Activated naive CD8-positive, alpha-beta T cell treated with anti-CD3 and anti-CD28 coated beads, Interleukin-2, amount 50 U/mL, for 24 hours (primary cell): Measurements from ENCODE around the gene NEK1.

Source experiments
- ATAC-seq: fragments of 150-1000 bp; cut with Tn5 transposase; one replicate; pipeline ENCODE4 v1.10.0; 2021
- DNase-seq: peaks from one replicate; pipeline ENCODE4 v3.0.0; 2021
- H3K27ac Mint-ChIP-seq: one replicate; pipeline ENCODE4 v1.8.0; 2021; ENCODE audit warnings: mild to moderate bottlenecking, mixed read lengths
- H3K27me3 Mint-ChIP-seq: one replicate; pipeline ENCODE4 v1.8.0; 2021; ENCODE audit warnings: mixed read lengths
- H3K36me3 Mint-ChIP-seq: one replicate; pipeline ENCODE4 v1.8.0; 2021; ENCODE audit warnings: low read depth, mixed read lengths
- H3K4me1 Mint-ChIP-seq: one replicate; pipeline ENCODE4 v1.8.0; 2021; ENCODE audit warnings: mixed read lengths
- H3K4me3 Mint-ChIP-seq: one replicate; pipeline ENCODE4 v1.8.0; 2021; ENCODE audit warnings: mild to moderate bottlenecking, moderate library complexity, mixed read lengths
- H3K9me3 Mint-ChIP-seq: one replicate; pipeline ENCODE4 v1.8.0; 2021; ENCODE audit warnings: mixed read lengths

Gene NEK1

DNA sequence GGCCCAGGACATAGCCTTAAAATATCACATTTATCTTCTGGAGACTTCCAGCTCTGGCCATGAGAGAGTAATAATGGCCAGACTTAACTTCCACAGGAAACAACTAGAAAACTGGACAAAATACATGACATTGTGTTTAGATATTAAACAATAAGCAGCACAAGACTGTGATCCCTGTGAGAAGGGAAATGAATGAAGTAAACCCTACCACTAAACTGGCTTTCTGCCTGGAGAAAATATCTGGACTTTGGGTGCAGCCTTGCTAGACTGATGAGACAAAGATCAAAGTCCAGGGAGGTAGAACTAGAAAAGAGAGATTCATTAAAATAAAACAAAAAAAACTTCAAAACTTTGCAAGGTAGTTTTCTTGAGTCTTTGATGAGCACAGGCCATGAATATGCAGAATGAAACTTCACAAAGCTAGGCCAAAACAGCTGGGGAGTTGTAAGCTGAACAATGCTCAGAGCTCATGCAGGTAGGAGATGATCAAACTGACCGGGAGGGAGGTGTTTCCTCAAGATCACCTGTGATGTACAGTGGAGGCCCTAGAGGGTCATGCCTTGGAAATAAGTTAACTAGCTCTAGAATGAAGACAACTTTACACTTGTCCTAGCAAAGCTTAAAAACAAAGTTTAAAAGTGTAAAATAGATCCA, 194.6 kb downstream of the NEK1 start:
- ATAC-seq: no peak
- Mint-ChIP-seq H3K27me3 (no peaks in the 10 kb centered on the region), H3K9me3 (no peaks in the 10 kb centered on the region), H3K4me3 (no peak overlapping the region), H3K4me1 (peaks cover 22% of the 10 kb centered on the region), H3K36me3 (peaks cover 7% of the 10 kb centered on the region), H3K27ac (peak overlapping the region; percentile 65)
- DNase-seq: no peak

DNA sequence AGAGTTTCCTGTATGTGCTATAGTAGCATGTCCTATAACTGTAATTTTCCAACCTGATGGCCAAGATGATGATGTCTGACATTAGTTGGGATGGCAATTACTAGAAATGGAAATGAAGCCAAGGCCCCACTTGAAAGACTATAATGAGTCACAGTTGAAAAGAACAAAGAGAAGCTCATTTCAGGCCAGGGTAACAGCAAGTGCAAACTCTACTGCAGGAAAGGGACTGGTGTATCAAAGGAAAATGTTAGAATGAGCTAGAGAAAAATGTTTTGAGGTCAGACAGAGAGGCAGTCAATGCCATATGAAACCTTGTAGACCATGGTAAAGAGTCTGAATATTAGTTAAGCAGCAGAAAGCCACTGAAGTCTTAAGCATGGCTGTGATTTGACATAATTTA, 195.4 kb downstream of the NEK1 start:
- ATAC-seq: peak; percentile 87
- no peaks in the 10 kb centered on the region for H3K9me3 Mint-ChIP-seq
- no peak for DNase-seq
- H3K4me1 Mint-ChIP-seq: peaks cover 28% of the 10 kb centered on the region
- H3K36me3 Mint-ChIP-seq: peaks cover 5% of the 10 kb centered on the region
- no peaks in the 10 kb centered on the region for H3K27me3 Mint-ChIP-seq
- peak overlapping the region; percentile 65 for H3K27ac Mint-ChIP-seq
- no peak overlapping the region for H3K4me3 Mint-ChIP-seq

DNA sequence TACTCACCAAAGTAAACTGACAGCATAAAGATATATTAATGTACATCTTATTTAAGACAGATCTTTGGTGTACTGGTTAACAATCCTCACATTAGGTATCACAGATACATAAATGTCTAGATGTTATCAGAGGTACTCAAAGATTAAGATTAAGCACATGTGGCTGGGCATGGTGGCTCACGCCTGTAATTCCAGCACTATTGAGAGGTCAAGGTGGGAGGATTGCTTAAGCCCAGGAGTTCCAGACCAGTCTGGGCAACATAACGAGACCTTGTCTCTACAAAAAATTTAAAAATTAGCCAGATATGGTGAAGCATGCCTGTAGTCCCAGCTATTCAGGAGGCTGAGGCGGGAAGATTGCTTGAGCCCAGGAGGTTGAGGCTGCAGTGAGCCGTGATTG, 195.9 kb downstream of the NEK1 start:
- ATAC-seq: no peak
- no peaks in the 10 kb centered on the region for H3K27me3 Mint-ChIP-seq
- H3K4me3 Mint-ChIP-seq: no peak overlapping the region
- H3K27ac Mint-ChIP-seq: no peak overlapping the region
- H3K36me3 Mint-ChIP-seq: peaks cover under 1% of the 10 kb centered on the region
- H3K4me1 Mint-ChIP-seq: peaks cover 32% of the 10 kb centered on the region
- no peak for DNase-seq
- no peaks in the 10 kb centered on the region for H3K9me3 Mint-ChIP-seq

- Mint-ChIP-seq H3K36me3 (no peaks in the 10 kb centered on the region), H3K27me3 (no peaks in the 10 kb centered on the region), H3K27ac (no peak overlapping the region), H3K4me1 (peaks cover 48% of the 10 kb centered on the region), H3K4me3 (no peak overlapping the region), H3K9me3 (no peaks in the 10 kb centered on the region)
- no peak for ATAC-seq
- DNase-seq: no peak
These were observed 197.5 kb downstream of the NEK1 start for GRCh38 chr4:169414913-169415312.

- Mint-ChIP-seq H3K4me1 (peaks cover 38% of the 10 kb centered on the region), H3K27me3 (no peaks in the 10 kb centered on the region), H3K27ac (no peak overlapping the region), H3K9me3 (no peaks in the 10 kb centered on the region), H3K36me3 (no peaks in the 10 kb centered on the region), H3K4me3 (no peak overlapping the region)
- ATAC-seq: no peak
- no peak for DNase-seq
These were observed 200.3 kb downstream of the NEK1 start for GRCh38 chr4:169412046-169412445.

DNA sequence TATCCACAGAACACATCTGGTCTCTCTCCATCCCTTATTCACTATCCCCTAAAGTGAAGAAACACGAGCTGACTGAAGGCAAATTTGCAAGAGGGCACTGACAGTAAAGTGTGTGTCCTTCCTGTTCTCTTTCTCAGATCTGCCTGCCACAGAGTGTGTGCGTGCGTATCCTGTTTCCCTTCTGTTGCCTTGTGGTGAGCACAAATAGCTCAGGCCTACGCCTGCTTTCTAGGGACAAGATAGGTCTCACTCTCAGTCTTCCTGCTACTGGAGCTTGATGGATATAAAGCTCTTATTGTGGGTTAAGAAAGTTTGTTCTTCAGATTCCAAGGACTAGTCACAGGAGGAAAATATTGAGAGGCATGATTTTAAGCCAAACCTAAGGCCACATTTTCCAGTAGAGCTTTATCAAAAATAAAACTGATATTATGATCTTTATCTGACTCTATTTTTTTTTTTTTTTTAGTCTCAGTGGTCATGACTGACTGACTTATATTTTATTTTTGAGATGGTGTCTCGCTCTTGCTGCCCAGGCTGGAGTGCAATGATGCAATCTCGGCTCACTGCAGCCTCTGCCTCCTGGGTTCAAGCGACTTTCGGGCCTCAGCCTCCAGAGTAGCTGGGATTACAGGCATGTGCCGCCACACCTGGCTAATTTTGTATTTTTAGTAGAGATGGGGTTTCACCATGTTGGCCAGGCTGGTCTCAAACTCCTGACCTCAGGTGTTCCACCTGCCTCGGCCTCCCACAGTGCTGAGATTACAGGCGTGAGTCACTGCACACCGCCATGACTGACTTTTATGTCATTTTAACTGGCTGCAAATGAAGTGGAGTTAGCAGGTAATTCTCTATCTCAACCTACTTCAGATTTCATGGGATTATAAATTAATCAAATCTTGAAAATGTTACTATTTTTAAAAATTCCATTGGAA, 201.3 kb downstream of the NEK1 start:
- Mint-ChIP-seq H3K4me1 (peaks cover 29% of the 10 kb centered on the region), H3K27ac (peak overlapping the region; percentile 83), H3K27me3 (no peaks in the 10 kb centered on the region), H3K9me3 (no peaks in the 10 kb centered on the region), H3K36me3 (no peaks in the 10 kb centered on the region), H3K4me3 (peak overlapping the region; percentile 35)
- ATAC-seq (peak; percentile 99), DNase-seq (peak; percentile 43)

GRCh38 chr4:169407217-169407845, 205.1 kb downstream of the NEK1 start:
- no peaks in the 10 kb centered on the region for H3K9me3 Mint-ChIP-seq
- H3K4me3 Mint-ChIP-seq: no peak overlapping the region
- peaks cover 24% of the 10 kb centered on the region for H3K4me1 Mint-ChIP-seq
- ATAC-seq: no peak
- H3K36me3 Mint-ChIP-seq: no peaks in the 10 kb centered on the region
- no peak overlapping the region for H3K27ac Mint-ChIP-seq
- H3K27me3 Mint-ChIP-seq: no peaks in the 10 kb centered on the region
- no peak for DNase-seq

DNA sequence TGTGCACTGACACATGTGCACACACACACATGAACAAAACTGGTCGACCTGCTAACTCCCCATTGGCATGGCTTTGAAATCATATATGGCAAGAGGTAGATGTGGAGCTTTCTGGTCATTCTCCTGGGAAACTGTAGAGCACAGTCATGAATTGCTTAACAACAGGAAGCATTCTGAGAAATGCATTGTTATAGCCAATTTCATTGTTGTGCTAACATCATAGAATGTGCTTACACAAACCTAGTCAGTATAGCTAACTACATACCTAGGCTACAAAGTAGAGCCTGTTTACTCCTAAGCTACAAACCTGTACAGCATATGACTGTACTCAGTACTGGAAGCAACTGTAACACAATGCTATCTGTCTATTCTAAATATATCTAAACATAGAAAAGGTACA, 207.4 kb downstream of the NEK1 start:
- no peak for ATAC-seq
- H3K27me3 Mint-ChIP-seq: no peaks in the 10 kb centered on the region
- H3K4me1 Mint-ChIP-seq: peaks cover 1% of the 10 kb centered on the region
- H3K4me3 Mint-ChIP-seq: no peak overlapping the region
- peaks cover 7% of the 10 kb centered on the region for H3K36me3 Mint-ChIP-seq
- DNase-seq: no peak
- H3K9me3 Mint-ChIP-seq: no peaks in the 10 kb centered on the region
- H3K27ac Mint-ChIP-seq: no peak overlapping the region

- no peak for ATAC-seq
- no peaks in the 10 kb centered on the region for H3K4me1 Mint-ChIP-seq
- H3K27me3 Mint-ChIP-seq: no peaks in the 10 kb centered on the region
- no peak for DNase-seq
- H3K36me3 Mint-ChIP-seq: peaks cover 14% of the 10 kb centered on the region
- H3K4me3 Mint-ChIP-seq: no peak overlapping the region
- no peak overlapping the region for H3K27ac Mint-ChIP-seq
- no peaks in the 10 kb centered on the region for H3K9me3 Mint-ChIP-seq
These were observed 211.6 kb downstream of the NEK1 start for GRCh38 chr4:169400832-169401231.

DNA sequence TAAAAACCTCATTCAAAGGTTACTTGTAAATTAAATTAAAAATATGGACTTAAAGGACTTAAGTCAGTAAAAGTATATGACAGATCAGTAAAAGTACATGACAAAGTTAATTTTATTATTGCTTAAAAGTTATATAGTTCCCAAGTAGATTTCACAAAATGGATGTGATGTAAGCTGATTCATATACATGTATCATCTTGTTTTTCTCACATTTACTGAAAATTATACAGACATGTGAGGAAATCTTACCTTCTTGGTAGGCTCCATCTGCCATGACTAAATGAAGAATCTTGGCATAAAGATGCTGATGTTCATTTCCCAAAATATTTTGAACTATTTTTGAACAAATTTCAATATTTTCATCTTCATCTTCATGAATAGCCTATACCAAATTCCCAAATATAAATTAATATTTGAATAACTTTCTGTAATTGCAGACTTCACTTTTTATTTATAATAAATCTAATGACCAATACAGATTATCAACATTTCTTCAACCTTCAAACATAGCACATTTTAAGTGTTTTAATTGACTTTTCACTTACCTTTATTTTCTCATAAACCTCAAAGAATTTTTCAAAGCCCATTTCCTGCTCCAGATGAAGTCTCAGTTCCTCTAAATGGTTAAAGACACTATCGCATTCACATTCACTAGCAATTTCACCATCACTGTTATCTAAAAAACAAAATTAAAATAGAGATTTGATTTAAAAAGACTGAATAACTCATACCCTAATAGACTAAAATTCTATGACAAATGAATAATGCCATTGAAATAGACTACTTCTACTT, 212.2 kb downstream of the NEK1 start:
- ATAC-seq (no peak), DNase-seq (no peak)
- H3K36me3 Mint-ChIP-seq: peaks cover 14% of the 10 kb centered on the region
- no peak overlapping the region for H3K27ac Mint-ChIP-seq
- H3K4me1 Mint-ChIP-seq: no peaks in the 10 kb centered on the region
- H3K4me3 Mint-ChIP-seq: no peak overlapping the region
- no peaks in the 10 kb centered on the region for H3K27me3 Mint-ChIP-seq
- H3K9me3 Mint-ChIP-seq: no peaks in the 10 kb centered on the region

DNA sequence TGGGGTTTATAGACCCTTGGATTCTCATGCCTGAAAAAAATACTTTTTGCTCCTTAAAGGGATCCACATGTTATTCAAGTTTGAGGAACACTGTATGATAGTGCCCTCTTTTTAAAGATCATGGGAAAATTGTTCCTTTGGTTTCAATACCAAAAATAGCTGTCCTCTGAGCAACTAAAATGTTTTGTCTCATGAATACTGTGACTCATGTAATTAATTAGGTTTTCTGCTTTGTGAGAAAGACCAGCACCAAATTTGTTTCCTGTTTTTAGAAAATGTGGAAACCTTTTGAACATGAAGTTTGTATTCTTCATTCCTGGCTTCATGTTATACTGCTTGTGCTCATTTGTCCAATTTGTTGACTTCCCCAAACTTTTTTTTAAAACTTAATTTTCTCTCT, 214.1 kb downstream of the NEK1 start:
- no peaks in the 10 kb centered on the region for H3K4me1 Mint-ChIP-seq
- DNase-seq: no peak
- H3K27me3 Mint-ChIP-seq: no peaks in the 10 kb centered on the region

DNA sequence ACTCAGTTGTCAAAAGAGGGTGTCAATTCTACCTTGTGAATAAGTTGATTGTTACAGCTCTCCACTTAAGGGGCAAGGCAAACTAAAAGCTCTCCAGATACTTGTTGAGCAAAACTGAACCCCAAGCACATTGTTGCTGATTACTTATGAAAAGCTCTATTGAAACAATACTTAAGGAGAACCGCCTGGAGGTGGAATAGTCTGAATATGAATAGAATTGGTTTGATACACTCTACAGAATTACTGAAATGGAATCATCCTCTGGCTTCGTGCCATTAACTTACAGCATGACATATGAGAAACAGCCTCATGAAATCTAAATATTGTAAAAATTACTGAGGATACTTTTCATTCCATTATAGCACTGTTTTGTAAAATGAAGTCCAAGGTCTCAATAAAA, 214.6 kb downstream of the NEK1 start:
- H3K9me3 Mint-ChIP-seq: no peaks in the 10 kb centered on the region
- ATAC-seq: no peak
- H3K4me1 Mint-ChIP-seq: no peaks in the 10 kb centered on the region
- H3K27me3 Mint-ChIP-seq: no peaks in the 10 kb centered on the region
- no peak for DNase-seq
- H3K4me3 Mint-ChIP-seq: no peak overlapping the region
- H3K27ac Mint-ChIP-seq: no peak overlapping the region
- peaks cover 14% of the 10 kb centered on the region for H3K36me3 Mint-ChIP-seq

More for the DNA sequence above, 214.1 kb downstream of the NEK1 start:
- Mint-ChIP-seq H3K27ac (no peak overlapping the region), H3K36me3 (peaks cover 14% of the 10 kb centered on the region), H3K9me3 (no peaks in the 10 kb centered on the region), H3K4me3 (no peak overlapping the region)
- ATAC-seq: no peak

DNA sequence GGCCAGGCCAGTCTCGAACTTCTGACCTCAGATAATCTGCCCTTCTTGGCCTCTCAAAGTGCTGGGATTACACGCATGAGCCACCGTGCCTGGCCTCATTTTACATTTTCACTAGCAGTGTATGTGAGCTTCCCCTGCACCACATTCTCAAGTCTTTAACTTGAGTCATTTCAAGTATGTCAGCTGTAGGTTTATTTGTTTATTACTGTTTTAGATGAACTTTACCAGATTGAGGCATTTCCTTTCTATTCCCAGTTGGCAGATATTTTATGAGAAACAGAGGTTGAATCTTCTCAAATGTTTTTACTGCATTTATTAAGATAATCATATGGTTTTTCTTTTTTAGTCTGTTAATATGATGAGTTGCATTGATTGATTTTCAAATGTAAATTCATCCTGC, 227.0 kb downstream of the NEK1 start:
- Mint-ChIP-seq H3K4me3 (no peak overlapping the region), H3K27me3 (no peaks in the 10 kb centered on the region), H3K4me1 (no peaks in the 10 kb centered on the region), H3K27ac (no peak overlapping the region), H3K9me3 (peaks cover 7% of the 10 kb centered on the region), H3K36me3 (no peaks in the 10 kb centered on the region)
- no peak for DNase-seq
- ATAC-seq: no peak

DNA sequence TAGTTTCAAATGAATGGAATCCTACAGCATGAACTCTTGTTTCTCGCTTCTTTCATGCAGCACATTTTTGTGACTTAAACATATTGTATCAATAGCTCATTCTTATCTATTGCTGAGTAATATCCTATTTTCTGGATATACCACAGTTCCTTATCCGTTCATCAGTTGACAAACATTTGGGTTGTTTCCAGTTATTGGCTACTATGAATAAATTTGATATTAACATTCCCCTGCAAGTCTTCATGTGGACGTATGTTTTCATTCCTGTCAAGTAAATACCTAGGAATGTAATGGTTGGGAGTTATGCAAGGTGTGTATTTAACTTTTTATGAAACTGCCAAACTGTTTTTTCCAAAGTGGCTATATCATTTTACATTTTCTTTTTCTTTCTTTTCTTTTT, 227.6 kb downstream of the NEK1 start:
- no peaks in the 10 kb centered on the region for H3K4me1 Mint-ChIP-seq

More for the DNA sequence above, 227.6 kb downstream of the NEK1 start:
- peaks cover 3% of the 10 kb centered on the region for H3K9me3 Mint-ChIP-seq
- H3K27ac Mint-ChIP-seq: no peak overlapping the region
- H3K4me3 Mint-ChIP-seq: no peak overlapping the region
- DNase-seq: no peak
- H3K36me3 Mint-ChIP-seq: no peaks in the 10 kb centered on the region
- ATAC-seq: no peak
- H3K27me3 Mint-ChIP-seq: no peaks in the 10 kb centered on the region
